ENCODE measurements around the gene TMEM9.

- TF ChIP-seq SUZ12 (IDR thresholded peaks at IDR 0.05): no peak
- no peak for TF ChIP-seq FOXM1 (IDR thresholded peaks at IDR 0.05; ENCODE audit: borderline replicate concordance)
- no peak for TF ChIP-seq BHLHE40 (IDR thresholded peaks at IDR 0.05; ENCODE audit: borderline replicate concordance)
- no peak for TF ChIP-seq ELF4 (IDR thresholded peaks at IDR 0.05)
- no peak for TF ChIP-seq TARDBP (IDR thresholded peaks at IDR 0.05)
- no peak for TF ChIP-seq FOXA1 (IDR thresholded peaks at IDR 0.05)
- no peak for TF ChIP-seq ZNF384 (IDR thresholded peaks at IDR 0.05)
Observed at GRCh38 chr1:201172326-201172725, 18.1 kb upstream of the TMEM9 start.

Measured in HEK293T (cell line).